SK-N-SH (cell line): ENCODE measurements around the gene GPR161. TPM values are rescaled to one million over a fixed set of nuclear protein-coding genes. Genes with fewer than 3 reads are reported as not detected.
"Not testable (repeated sequence)": the region's sequence is repeated elsewhere in the genome, so short reads cannot be mapped to it uniquely, and the experiment has no call there.

ENCODE experiments used
- CTCF ChIA-PET: fragments of 300-600, 350-600 bp; formaldehyde crosslinking; extraction: SDS; loops from one replicate; lab custom pipeline; 2021; lab: Yijun Ruan, JAX
- POLR2A ChIA-PET: fragments of 350-600 bp; sonication (Branson Sonifier 250); formaldehyde crosslinking; extraction: SDS; loops from one replicate; lab custom pipeline; 2020; ENCODE audit warnings: antibody characterized with exemption, inconsistent platforms; lab: Yijun Ruan, JAX
- DNase-seq: peaks from one replicate; pipeline ENCODE4 v3.0.0; 2012
- H2AFZ ChIP-seq: fragments of 200-600 bp; sonication (generic); 2 replicates; pipeline ENCODE4 v1.8.1; 2016; ENCODE audit warnings: antibody characterized with exemption, mild to moderate bottlenecking, low read depth
- H3F3A ChIP-seq: fragments of 200-600 bp; sonication (generic); replicated peaks from 2 replicates; pipeline ENCODE3; 2016; ENCODE audit warnings: antibody characterized with exemption, mild to moderate bottlenecking; ENCODE audit not compliant: insufficient read depth
- H3K27ac ChIP-seq, 2 experiments: fragments of 200-500 bp in 1 of 2; fragments of 200-600 bp in 1 of 2; sonication (Bioruptor generic) in 1 of 2; sonication (generic), shearing (Covaris generic) in 1 of 2; 2 replicates each; pipeline versions ENCODE4 v1.5.1 to v1.6.1; 2014 to 2016; ENCODE audit warnings: low read depth in 2 of 2, inconsistent platforms in 1 of 2, low read length in 1 of 2, mild to moderate bottlenecking in 1 of 2, mixed read lengths in 1 of 2
- H3K27me3 ChIP-seq: fragments of 200-600 bp; sonication (generic), shearing (Covaris generic); 2 replicates; pipeline ENCODE4 v1.6.1; 2016; ENCODE audit warnings: mixed run types; ENCODE audit not compliant: insufficient read depth
- H3K36me3 ChIP-seq, 2 experiments: fragments of 200-500 bp in 1 of 2; fragments of 200-600 bp in 1 of 2; sonication (Bioruptor generic) in 1 of 2; sonication (generic) in 1 of 2; replicated peaks in 1 of 2; 2 replicates each; pipeline versions ENCODE3 to v1.5.1; 2014 to 2016; ENCODE audit warnings: low read length in 1 of 2, mild to moderate bottlenecking in 1 of 2; ENCODE audit not compliant: insufficient read depth in 2 of 2, control insufficient read depth in 1 of 2
- H3K4me1 ChIP-seq, 2 experiments: fragments of 200-500 bp in 1 of 2; fragments of 200-600 bp in 1 of 2; sonication (Bioruptor generic) in 1 of 2; sonication (generic), shearing (Covaris generic) in 1 of 2; 2 replicates each; pipeline versions ENCODE4 v1.5.1 to v1.6.1; 2014 to 2016; ENCODE audit warnings: low read depth in 1 of 2, low read length in 1 of 2, mixed run types in 1 of 2; ENCODE audit not compliant: insufficient read depth in 2 of 2, control insufficient read depth in 1 of 2
- H3K4me2 ChIP-seq: fragments of 200-600 bp; sonication (generic), shearing (Covaris generic); 2 replicates; pipeline ENCODE4 v1.6.1; 2017; ENCODE audit warnings: mixed run types
- H3K4me3 ChIP-seq, 2 experiments: fragments of 200-500 bp in 1 of 2; fragments of 200-600 bp in 1 of 2; sonication (Bioruptor generic) in 1 of 2; sonication (generic), shearing (Covaris generic) in 1 of 2; 2 replicates each; pipeline versions ENCODE4 v1.5.1 to v1.8.1; 2014 to 2016; ENCODE audit warnings: low read depth in 2 of 2, inconsistent platforms in 1 of 2, low read length in 1 of 2, mild to moderate bottlenecking in 1 of 2, mixed read lengths in 1 of 2, moderate library complexity in 1 of 2
- H3K79me2 ChIP-seq: fragments of 200-600 bp; sonication (generic); 2 replicates; pipeline ENCODE4 v1.8.1; 2017; ENCODE audit warnings: mild to moderate bottlenecking; ENCODE audit not compliant: insufficient read depth
- H3K9ac ChIP-seq: fragments of 200-600 bp; sonication (generic); 2 replicates; pipeline ENCODE4 v1.6.1; 2017; ENCODE audit warnings: mixed run types
- H3K9me2 ChIP-seq: fragments of 200-600 bp; sonication (generic); 2 replicates; pipeline ENCODE4 v1.6.1; 2017; ENCODE audit warnings: mixed run types
- H3K9me3 ChIP-seq: fragments of 200-600 bp; sonication (generic); 2 replicates; pipeline ENCODE4 v1.6.1; 2017; ENCODE audit warnings: mixed run types, mild to moderate bottlenecking, moderate library complexity
- H4K20me1 ChIP-seq: fragments of 200-600 bp; sonication (generic); 2 replicates; pipeline ENCODE4 v1.6.1; 2017; ENCODE audit warnings: mild to moderate bottlenecking, mixed run types; ENCODE audit not compliant: insufficient read depth
- CTCF ChIP-seq: fragments of 200-600 bp; sonication (generic); IDR thresholded peaks from 2 replicates; pipeline ENCODE4 v1.6.1; 2017; ENCODE audit warnings: antibody characterized with exemption, mild to moderate bottlenecking, moderate library complexity
- EP300 ChIP-seq, 2 experiments: IDR thresholded peaks; 2 replicates each; pipeline versions ENCODE4 v1.4.0 to v1.6.1; 2012; ENCODE audit warnings: borderline replicate concordance in 1 of 2, low read depth in 1 of 2, low read length in 1 of 2
- FOXM1 ChIP-seq: IDR thresholded peaks from 2 replicates; pipeline ENCODE4 v1.4.0; 2012; ENCODE audit warnings: low read depth, mild to moderate bottlenecking
- SIN3A ChIP-seq: IDR thresholded peaks from 2 replicates; pipeline ENCODE4 v1.6.1; 2012; ENCODE audit warnings: low read depth, mild to moderate bottlenecking, low read length, moderate library complexity, borderline replicate concordance
- USF1 ChIP-seq: IDR thresholded peaks from 2 replicates; pipeline ENCODE4 v1.4.0; 2012; ENCODE audit warnings: low read depth, borderline replicate concordance
- WGBS: methylation state at CpG from one replicate; pipeline ENCODE4 v1.1.6; 2017; ENCODE audit warnings: low lambda C conversion rate; 5-methylcytosine and 5-hydroxymethylcytosine counted together
- polyA plus RNA-seq, 3 experiments: library from polyadenylated mRNA; depleted of rRNA; stranded (reverse); fragments of >200 nt; gene quantifications; 2 replicates each; pipeline ENCODE4 v1.2.3, GENCODE V29; 2012

The GPR161 gene
- polyA plus RNA-seq, 1 of the 3 experiments (the other 2 are of a cell fraction): 20.1 TPM

DNA sequence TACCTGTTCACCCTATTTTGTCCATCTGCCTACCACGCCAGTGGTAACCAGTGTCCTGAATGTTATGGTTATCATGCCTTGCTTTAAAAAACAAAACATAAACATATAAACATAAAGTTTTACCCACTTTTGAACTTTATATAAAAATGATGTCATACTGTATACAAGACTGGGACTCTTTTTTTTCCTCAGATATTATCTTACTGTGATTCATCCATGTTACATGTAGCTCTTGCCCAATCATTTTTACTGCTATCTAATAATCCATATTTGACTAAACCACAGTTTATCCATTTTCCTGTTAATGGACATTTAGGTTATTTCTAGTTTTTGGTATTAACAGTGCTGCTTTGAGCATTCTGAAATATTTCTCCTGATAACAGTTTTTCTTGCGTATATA, 78.8 kb downstream of the GPR161 start:
- Histone ChIP-seq H3K4me3 (no peak overlapping the region), H3F3A (peaks cover 15% of the 10 kb centered on the region), H3K36me3 (peaks cover 16 to 32% of the 10 kb centered on the region in 2 experiments)
- no peak for TF ChIP-seq SIN3A
- TF ChIP-seq FOXM1: no peak
- TF ChIP-seq, all 33 proteins: peak for 0
- Histone ChIP-seq H3K27me3 (no peaks in the 10 kb centered on the region), H3K9ac (no peak overlapping the region), H3K79me2 (peaks cover 4% of the 10 kb centered on the region), H3K27ac (no peak overlapping the region), H4K20me1 (no peaks in the 10 kb centered on the region), H3K4me1 (no peaks in the 10 kb centered on the region), H3K9me3 (no peaks in the 10 kb centered on the region), H3K9me2 (no peaks in the 10 kb centered on the region), H3K4me2 (no peak overlapping the region), H2AFZ (no peak overlapping the region)
- 97% methylated on average over 2 of the region's 2 CpGs for WGBS
- DNase-seq: no peak
- ChIA-PET CTCF (interaction anchor here (1.6 kb wide), 1 partner anchor 25 kb away, joined by 4 read pairs; no protein-coding TSS in a partner anchor), POLR2A (no interaction called here)

- Histone ChIP-seq H3K27me3 (no peaks in the 10 kb centered on the region), H3K9me3 (no peaks in the 10 kb centered on the region), H3K9me2 (no peaks in the 10 kb centered on the region), H3F3A (peaks cover 15% of the 10 kb centered on the region), H3K4me2 (no peak overlapping the region), H3K4me1 (no peaks in the 10 kb centered on the region), H2AFZ (no peak overlapping the region), H3K79me2 (peaks cover 4% of the 10 kb centered on the region), H3K4me3 (no peak overlapping the region), H3K36me3 (peaks cover 16 to 35% of the 10 kb centered on the region in 2 experiments), H3K27ac (no peak overlapping the region), H3K9ac (no peak overlapping the region), H4K20me1 (no peaks in the 10 kb centered on the region)
- ChIA-PET CTCF (interaction anchor here (1.6 kb wide), 1 partner anchor 25 kb away, joined by 4 read pairs; no protein-coding TSS in a partner anchor), POLR2A (interaction anchor here (0.5 kb wide), 1 partner anchor 9 kb away, joined by 3 read pairs; no protein-coding TSS in a partner anchor)
- no peak for DNase-seq
- WGBS: 91% methylated on average over 1 of the region's 1 CpG
- TF ChIP-seq SIN3A (no peak), EP300 (IDR thresholded peaks at IDR 0.05; ENCODE audit: borderline replicate concordance in 1 of 2, low read depth in 1 of 2, low read length in 1 of 2) (no peak), USF1 (no peak), CTCF (no peak)
Observed at GRCh38 chr1:168057355-168057754, 79.4 kb downstream of the GPR161 start.

DNA sequence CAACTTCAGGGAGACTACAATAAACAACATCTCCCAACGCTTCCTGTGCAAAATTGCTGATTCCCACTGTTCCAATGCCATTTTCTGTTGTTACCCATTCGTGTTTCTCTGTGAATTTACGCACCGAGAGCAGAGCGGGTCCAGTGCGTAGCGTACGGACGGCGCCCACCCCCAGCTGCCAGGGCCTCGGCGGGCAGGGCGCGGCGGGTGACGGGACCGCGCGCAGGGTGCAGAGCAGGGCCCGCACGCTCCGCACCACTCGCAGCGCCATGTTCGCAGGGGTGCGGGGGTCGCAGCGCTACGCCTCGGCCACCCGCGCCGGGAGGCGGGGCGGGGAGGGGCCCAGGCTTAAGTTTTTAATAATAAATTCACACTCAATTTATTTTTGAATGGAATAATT, 80.6 kb downstream of the GPR161 start:
- CTCF ChIA-PET, DNase-seq, H3K27me3 ChIP-seq, H4K20me1 ChIP-seq, H3K9me3 ChIP-seq, H3K4me1 ChIP-seq, H3K4me3 ChIP-seq, H3K9ac ChIP-seq, H3K27ac ChIP-seq, H3K9me2 ChIP-seq, POLR2A ChIA-PET, H3K4me2 ChIP-seq, H2AFZ ChIP-seq, H3K79me2 ChIP-seq: not testable (repeated sequence)
- Histone ChIP-seq H3K36me3 (peaks cover 11 to 29% of the 10 kb centered on the region in 2 experiments), H3F3A (peaks cover 15% of the 10 kb centered on the region)
- 9% methylated on average over 16 of the region's 35 CpGs for WGBS
